ENCODE results near the gene FDX2. TPM values are rescaled to one million over a fixed set of nuclear protein-coding genes. Genes with fewer than 3 reads are reported as not detected.

Gene FDX2
- total and polyA plus RNA-seq, 2 of the 8 experiments (the other 6 are each of a cell fraction or from before 2014, with no cell fraction given): 27.0 to 64.4 TPM

DNA sequence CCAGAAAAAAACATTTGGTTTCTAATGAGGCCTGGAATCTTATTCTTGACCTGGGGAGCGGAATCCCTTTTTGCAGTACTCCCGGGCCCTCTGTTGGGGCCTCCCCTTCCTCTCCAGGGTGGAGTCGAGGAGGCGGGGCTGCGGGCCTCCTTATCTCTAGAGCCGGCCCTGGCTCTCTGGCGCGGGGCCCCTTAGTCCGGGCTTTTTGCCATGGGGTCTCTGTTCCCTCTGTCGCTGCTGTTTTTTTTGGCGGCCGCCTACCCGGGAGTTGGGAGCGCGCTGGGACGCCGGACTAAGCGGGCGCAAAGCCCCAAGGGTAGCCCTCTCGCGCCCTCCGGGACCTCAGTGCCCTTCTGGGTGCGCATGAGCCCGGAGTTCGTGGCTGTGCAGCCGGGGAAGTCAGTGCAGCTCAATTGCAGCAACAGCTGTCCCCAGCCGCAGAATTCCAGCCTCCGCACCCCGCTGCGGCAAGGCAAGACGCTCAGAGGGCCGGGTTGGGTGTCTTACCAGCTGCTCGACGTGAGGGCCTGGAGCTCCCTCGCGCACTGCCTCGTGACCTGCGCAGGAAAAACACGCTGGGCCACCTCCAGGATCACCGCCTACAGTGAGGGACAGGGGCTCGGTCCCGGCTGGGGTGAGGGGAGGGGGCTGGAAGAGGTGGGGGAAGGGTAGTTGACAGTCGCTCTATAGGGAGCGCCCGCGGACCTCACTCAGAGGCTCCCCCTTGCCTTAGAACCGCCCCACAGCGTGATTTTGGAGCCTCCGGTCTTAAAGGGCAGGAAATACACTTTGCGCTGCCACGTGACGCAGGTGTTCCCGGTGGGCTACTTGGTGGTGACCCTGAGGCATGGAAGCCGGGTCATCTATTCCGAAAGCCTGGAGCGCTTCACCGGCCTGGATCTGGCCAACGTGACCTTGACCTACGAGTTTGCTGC lies 28.7 kb downstream of the FDX2 start, which contains the start of gene ICAM4:
Gene ICAM4, plus strand, starts transcription at position 153 of the 935 bp plus-strand sequence. Its CDS starts 58 bp downstream, at position 211.
- 7% methylated on average over 47 of the region's 59 CpGs; no CpG with 5 or more reads in 1 of the 2 experiments for WGBS, 2 experiments (ENCODE audit: extremely low coverage in 1 of 2, insufficient coverage in 1 of 2, insufficient read length in 1 of 2, insufficient replicate concordance in 2 of 2, low coverage in 1 of 2, low lambda C conversion rate in 2 of 2, missing lambda C conversion rate in 1 of 2)
- H3K79me2 ChIP-seq (ENCODE audit: control insufficient read depth in 1 of 2, insufficient read depth in 2 of 2, low read length in 2 of 2): no peaks in the 10 kb centered on the region
- TF ChIP-seq TBP (IDR thresholded peaks at IDR 0.05; ENCODE audit: low read depth, low read length) (no peak), MAFK (IDR thresholded peaks at IDR 0.05; ENCODE audit: low read depth, low read length) (no peak), RAD21 (IDR thresholded peaks at IDR 0.05 in 1 of 2, conservative IDR thresholded peaks at IDR 0.05 in 1 of 2; ENCODE audit: low read depth in 2 of 2, low read length in 2 of 2) (no peak), CHD1 (IDR thresholded peaks at IDR 0.05; ENCODE audit: low read depth, low read length) (no peak), CEBPB (IDR thresholded peaks at IDR 0.05; ENCODE audit: low read depth, low read length) (no peak), RFX5 (IDR thresholded peaks at IDR 0.05; ENCODE audit: borderline replicate concordance, low read depth, low read length) (no peak), POU5F1 (IDR thresholded peaks at IDR 0.05; ENCODE audit: low read depth, low read length) (no peak)
- TF ChIP-seq, protein P1, sequence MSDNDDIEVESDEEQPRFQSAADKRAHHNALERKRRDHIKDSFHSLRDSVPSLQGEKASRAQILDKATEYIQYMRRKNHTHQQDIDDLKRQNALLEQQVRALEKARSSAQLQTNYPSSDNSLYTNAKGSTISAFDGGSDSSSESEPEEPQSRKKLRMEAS (IDR thresholded peaks at IDR 0.05): peak; percentile 86
- TF ChIP-seq, protein P2, sequence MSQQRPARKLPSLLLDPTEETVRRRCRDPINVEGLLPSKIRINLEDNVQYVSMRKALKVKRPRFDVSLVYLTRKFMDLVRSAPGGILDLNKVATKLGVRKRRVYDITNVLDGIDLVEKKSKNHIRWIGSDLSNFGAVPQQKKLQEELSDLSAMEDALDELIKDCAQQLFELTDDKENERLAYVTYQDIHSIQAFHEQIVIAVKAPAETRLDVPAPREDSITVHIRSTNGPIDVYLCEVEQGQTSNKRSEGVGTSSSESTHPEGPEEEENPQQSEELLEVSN (IDR thresholded peaks at IDR 0.05): peak; percentile 85

More for the DNA sequence above, 28.7 kb downstream of the FDX2 start, which contains the start of gene ICAM4:
- FAIRE-seq (no peak), DNase-seq (ENCODE audit: low read depth in 1 of 2, low spot score in 2 of 2) (peak in 1 of 2 experiments; percentile 80)
- Histone ChIP-seq H2AK5ac (ENCODE audit: low read depth, low read length) (no peak within 1 kb of the TSS; the same call in 1 of the 2 replicates), H4K91ac (replicated peaks; ENCODE audit: insufficient read length, low read length) (no peak within 1 kb of the TSS), H3K9me3 (ENCODE audit: insufficient read depth in 2 of 2, low read depth in 1 of 2, low read length in 1 of 2) (no peaks in the 10 kb centered on the region), H3K4me2 (ENCODE audit: insufficient read depth in 1 of 2, low read depth in 2 of 2, low read length in 2 of 2) (peak within 1 kb of the TSS; percentile 81 to 85), H3K79me1 (ENCODE audit: low read depth, low read length) (no peaks in the 10 kb centered on the region), H2BK15ac (ENCODE audit: low read length) (peak within 1 kb of the TSS; percentile 46; the same call in 1 of the 2 replicates), H2BK120ac (replicated peaks; ENCODE audit: low read depth, low read length) (no peak within 1 kb of the TSS), H3K4me3 (ENCODE audit: extremely low read depth in 1 of 4, insufficient read depth in 2 of 4, low read depth in 3 of 4, low read length in 4 of 4) (peak within 1 kb of the TSS; percentile 20 to 63 (median 34)), H3K36me3 (ENCODE audit: control insufficient read depth in 2 of 4, insufficient read depth in 4 of 4, low read length in 3 of 4) (no peaks in the 10 kb centered on the region), H3K9ac (replicated peaks in 1 of 4; ENCODE audit: extremely low read depth in 1 of 4, low read depth in 3 of 4, low read length in 3 of 4) (no peak within 1 kb of the TSS; a peak in 2 of 7 replicates), H3K4me1 (replicated peaks in 1 of 4; ENCODE audit: control insufficient read depth in 3 of 4, insufficient read depth in 4 of 4, low read length in 3 of 4) (peaks cover 0 to 38% (median 21%) of the 10 kb centered on the region in 4 experiments; a peak in 6 of 7 replicates), H3K56ac (replicated peaks; ENCODE audit: insufficient read length, low read depth, low read length) (no peak within 1 kb of the TSS), H3K14ac (ENCODE audit: insufficient read length) (no peak within 1 kb of the TSS), H2BK20ac (ENCODE audit: low read length) (0 out of 2 replicates have a peak within 1 kb of the TSS, but pooled peaks have one; percentile 72), H3K27ac (ENCODE audit: low read depth, low read length) (no peak within 1 kb of the TSS), H4K20me1 (replicated peaks in 1 of 2; ENCODE audit: control insufficient read depth in 1 of 2, insufficient read depth in 2 of 2, low read length in 2 of 2) (peaks cover 0 to 11% of the 10 kb centered on the region in 2 experiments), H2BK12ac (ENCODE audit: low read depth, low read length) (peak within 1 kb of the TSS; percentile 50; the same call in 1 of the 2 replicates), H4K5ac (ENCODE audit: insufficient read length, low read depth, low read length) (no peak within 1 kb of the TSS), H3K4ac (replicated peaks; ENCODE audit: insufficient read length, low read depth, low read length) (peak within 1 kb of the TSS; percentile 19), H3K18ac (ENCODE audit: extremely low read depth, low read length) (no peak within 1 kb of the TSS; the same call in 1 of the 2 replicates), H4K8ac (ENCODE audit: extremely low read depth, insufficient read depth, low read length) (peak within 1 kb of the TSS; percentile 30; the same call in 1 of the 2 replicates), H3K23ac (ENCODE audit: insufficient read length) (no peak within 1 kb of the TSS), H3K23me2 (ENCODE audit: low read depth, low read length) (peaks cover 24% of the 10 kb centered on the region; the same call in 1 of the 2 replicates), H2BK5ac (ENCODE audit: low read depth, low read length) (no peak within 1 kb of the TSS), H3K27me3 (replicated peaks in 1 of 4; ENCODE audit: control insufficient read depth in 3 of 4, extremely low read depth in 1 of 4, insufficient read depth in 3 of 4, low read length in 3 of 4) (peaks cover 33 to 53% (median 44%) of the 10 kb centered on the region in 4 experiments), H2AFZ (ENCODE audit: low read length) (peak within 1 kb of the TSS; percentile 72; the same call in 1 of the 2 replicates)
- POLR2A ChIA-PET (ENCODE audit: partially characterized antibody): interaction anchor here (0.7 to 3.4 kb wide), 7 partner anchors 9 to 171 kb away, joined by 3 to 16 read pairs (median 7); partner anchors contain the start of genes FDX2, ICAM1 and RAVER1
- CTCF ChIA-PET (ENCODE audit: partially characterized antibody): interaction anchor here (0.7 to 11.6 kb wide), 15 partner anchors 9 to 118 kb away, joined by 3 to 94 read pairs (median 4); partner anchors contain the start of genes ICAM1 and TYK2
